ENCODE results near the gene BSCL2.
"Not testable (repeated sequence)": the region's sequence is repeated elsewhere in the genome, so short reads cannot be mapped to it uniquely, and the experiment has no call there.

Gene BSCL2

GRCh38 chr11:62682518-62682917 lies 24.7 kb downstream of the BSCL2 start:
- DNase-seq, result no peak

- no peak for DNase-seq
Observed at GRCh38 chr11:62680825-62681240, 26.4 kb downstream of the BSCL2 start.

GRCh38 chr11:62678770-62679696 lies 28.2 kb downstream of the BSCL2 start, which contains the start of gene UBXN1:
UBXN1 (minus strand) TSS chr11:62679073; CDS start chr11:62678923, 150 bp downstream.
- peak; percentile 91 for DNase-seq

- DNase-seq, result no peak
Observed at GRCh38 chr11:62678433-62678769, 28.8 kb downstream of the BSCL2 start.

GRCh38 chr11:62677714-62678113 lies 29.5 kb downstream of the BSCL2 start:
- DNase-seq, result no peak

GRCh38 chr11:62677156-62677555 lies 30.1 kb downstream of the BSCL2 start:
- DNase-seq, result no peak

GRCh38 chr11:62676698-62677097 lies 30.5 kb downstream of the BSCL2 start:
- no peak for DNase-seq

GRCh38 chr11:62675415-62675814 lies 31.8 kb downstream of the BSCL2 start:
- not testable (repeated sequence) for DNase-seq

GRCh38 chr11:62673196-62673525 lies 34.1 kb downstream of the BSCL2 start:
- DNase-seq, result no peak

- peak; percentile 91 for DNase-seq
Observed at GRCh38 chr11:62671608-62672389, 35.4 kb downstream of the BSCL2 start, which contains the start of the genes LBHD1 and UQCC3. LBHD1 (minus strand) TSS chr11:62672267; CDS start chr11:62670031, 2,236 bp downstream. UQCC3 (plus strand) TSS chr11:62671673; CDS start chr11:62671746, 73 bp downstream.

- no peak for DNase-seq
Observed at GRCh38 chr11:62671236-62671607, 36.0 kb downstream of the BSCL2 start.

GRCh38 chr11:62669420-62670161 lies 37.6 kb downstream of the BSCL2 start:
- no peak for DNase-seq

GRCh38 chr11:62667460-62667859 lies 39.8 kb downstream of the BSCL2 start:
- no peak for DNase-seq

- peak; percentile 79 for DNase-seq
Observed at GRCh38 chr11:62666259-62666926, 40.8 kb downstream of the BSCL2 start.

- peak; percentile 90 for DNase-seq
Observed at GRCh38 chr11:62665599-62666258, 41.5 kb downstream of the BSCL2 start.

- DNase-seq, result peak; percentile 99
Observed at GRCh38 chr11:62665075-62665598, 42.1 kb downstream of the BSCL2 start, which contains the start of the genes C11orf98 and CSKMT. C11orf98 (minus strand) TSS chr11:62665210; CDS start chr11:62665169, 41 bp downstream. CSKMT (plus strand) TSS chr11:62665312; CDS start chr11:62665880, 568 bp downstream.

- no peak for DNase-seq
Observed at GRCh38 chr11:62664405-62665074, 42.7 kb downstream of the BSCL2 start.

- no peak for DNase-seq
Observed at GRCh38 chr11:62656796-62657429, 50.3 kb downstream of the BSCL2 start.

- DNase-seq, result no peak
Observed at GRCh38 chr11:62654297-62654696, 52.9 kb downstream of the BSCL2 start.

All from activated CD8-positive, alpha-beta memory T cell treated with anti-CD3 and anti-CD28 coated beads for 24 hours (primary cell).